ENCODE results near the gene SH3BP5L. TPM values are rescaled to one million over a fixed set of nuclear protein-coding genes. Genes with fewer than 3 reads are reported as not detected.

Gene SH3BP5L
- total RNA-seq, 6 experiments from 2014 or later, result 9.8 to 13.1 (median 12.4) TPM

- Histone ChIP-seq H3K27me3 (no peaks in the 10 kb centered on the region), H3K4me1 (peaks cover 0 to 7% (median 0%) of the 10 kb centered on the region in 4 donors), H3K36me3 (no peaks in the 10 kb centered on the region), H3K9me3 (no peaks in the 10 kb centered on the region), H3K4me3 (peak overlapping the region; percentile 36 to 60 (median 55)), H3K27ac (peak overlapping the region; percentile 78 to 80 (median 80))
- ATAC-seq (peak; percentile 57 to 73 (median 62)), DNase-seq (peak in 2 of 3 donors; percentile 61 to 63)
- intact Hi-C loops (cut with DNase I), result no loop called here
- 14% methylated on average over 24 of the region's 31 CpGs for WGBS (ENCODE audit: insufficient coverage, low coverage, low lambda C conversion rate, missing lambda C conversion rate)
- no peak for TF ChIP-seq POLR2A (IDR thresholded peaks at IDR 0.05)
- TF ChIP-seq CTCF (IDR thresholded peaks at IDR 0.05), result no peak
Observed at GRCh38 chr1:248872752-248873408, 47.2 kb upstream of the SH3BP5L start.

GRCh38 chr1:248871837-248872401, 46.2 kb upstream of the SH3BP5L start:
- no peak for TF ChIP-seq CTCF (IDR thresholded peaks at IDR 0.05)
- no peak for TF ChIP-seq POLR2A (IDR thresholded peaks at IDR 0.05)
- no peak overlapping the region for H3K4me3 ChIP-seq
- ATAC-seq (no peak), DNase-seq (no peak)
- peaks cover 0 to 7% (median 0%) of the 10 kb centered on the region in 4 donors for H3K4me1 ChIP-seq
- H3K36me3 ChIP-seq, result no peaks in the 10 kb centered on the region
- WGBS (ENCODE audit: insufficient coverage, low coverage, low lambda C conversion rate, missing lambda C conversion rate), result 100% methylated on average over 3 of the region's 3 CpGs
- H3K27me3 ChIP-seq, result no peaks in the 10 kb centered on the region
- intact Hi-C loops (cut with DNase I), result no loop called here
- H3K27ac ChIP-seq, result no peak overlapping the region
- H3K9me3 ChIP-seq, result no peaks in the 10 kb centered on the region

- peak; percentile 72 to 83 (median 77) for ATAC-seq
- peak overlapping the region; percentile 55 to 60 (median 58) for H3K4me3 ChIP-seq
- intact Hi-C loops (cut with DNase I), result no loop called here
- no peaks in the 10 kb centered on the region for H3K27me3 ChIP-seq
- peak overlapping the region in 1 of 3 donors; percentile 14 for H3K27ac ChIP-seq
- no peaks in the 10 kb centered on the region for H3K9me3 ChIP-seq
- H3K36me3 ChIP-seq, result no peaks in the 10 kb centered on the region
- 2% methylated on average over 9 of the region's 46 CpGs for WGBS (ENCODE audit: insufficient coverage, low coverage, low lambda C conversion rate, missing lambda C conversion rate)
- TF ChIP-seq CTCF (IDR thresholded peaks at IDR 0.05), result no peak
- peak; percentile 47 for TF ChIP-seq POLR2A (IDR thresholded peaks at IDR 0.05)
- peaks cover 0 to 7% (median 2%) of the 10 kb centered on the region in 4 donors for H3K4me1 ChIP-seq
- peak; percentile 86 to 89 (median 88) for DNase-seq
Observed at GRCh38 chr1:248862998-248863881, 37.5 kb upstream of the SH3BP5L start.

- intact Hi-C loops (cut with DNase I), result no loop called here
- no peak for DNase-seq
- no peaks in the 10 kb centered on the region for H3K36me3 ChIP-seq
- ATAC-seq, result no peak
- peaks cover 0 to 11% (median 2%) of the 10 kb centered on the region in 4 donors for H3K4me1 ChIP-seq
- WGBS (ENCODE audit: insufficient coverage, low coverage, low lambda C conversion rate, missing lambda C conversion rate), result 10% methylated on average over 4 of the region's 4 CpGs
- H3K9me3 ChIP-seq, result no peaks in the 10 kb centered on the region
- peak overlapping the region in 1 of 3 donors; percentile 14 for H3K27ac ChIP-seq
- no peaks in the 10 kb centered on the region for H3K27me3 ChIP-seq
- H3K4me3 ChIP-seq, result peak overlapping the region; percentile 55 to 60 (median 58)
- TF ChIP-seq POLR2A (IDR thresholded peaks at IDR 0.05) (no peak), CTCF (IDR thresholded peaks at IDR 0.05) (no peak)
Observed at GRCh38 chr1:248862695-248862997, 36.9 kb upstream of the SH3BP5L start.
